Esophagus squamous epithelium (tissue), 4 donors: ENCODE data around the gene NR2F2.

Experiments used
- CTCF ChIP-seq, 6 experiments: fragments of 450-650 bp in 4 of 6; fragments of 200-600 bp in 2 of 6; sonication (generic) in 2 of 6; IDR thresholded peaks; one replicate each; pipeline ENCODE4 v1.5.1; 2016 to 2019; ENCODE audit warnings: antibody characterized with exemption in 6 of 6, mild to moderate bottlenecking in 4 of 6, moderate library complexity in 4 of 6
- POLR2A ChIP-seq, 4 donors: fragments of 450-650 bp; IDR thresholded peaks; one replicate each; pipeline ENCODE4 v1.6.1; 2017; ENCODE audit warnings: antibody characterized with exemption in 4 of 4, mild to moderate bottlenecking in 4 of 4, moderate library complexity in 3 of 4

- TF ChIP-seq CTCF (IDR thresholded peaks at IDR 0.05) = no peak
- no peak for TF ChIP-seq POLR2A (IDR thresholded peaks at IDR 0.05)
These were observed 25.7 kb upstream of the NR2F2 start for GRCh38 chr15:96304839-96305238.
